GM12865 (cell line): ENCODE data around the gene RASSF4.
A peak's percentile ranks its signal among the peaks of the same experiment; 100 is the strongest.

Experiments
- DNase-seq: peaks from one replicate; pipeline ENCODE4 v3.0.0; 2010; ENCODE audit warnings: low read depth
- H3K4me3 ChIP-seq: 2 replicates; pipeline ENCODE4 v1.5.1; 2011; ENCODE audit warnings: mild to moderate bottlenecking, low read depth, low read length, control low read depth
- TF ChIP-seq, protein P1 (sequence below): IDR thresholded peaks from 2 replicates; pipeline ENCODE4 v1.5.1; 2011; ENCODE audit warnings: low read length, control low read depth, low read depth, inconsistent platforms; ENCODE audit not compliant: insufficient read depth; ENCODE audit errors: missing control alignments

The RASSF4 gene

GRCh38 chr10:44972874-44973306 is 13.3 kb downstream of the RASSF4 start:
- no peak overlapping the region for H3K4me3 ChIP-seq

GRCh38 chr10:44973323-44974081 is 13.9 kb downstream of the RASSF4 start:
- peak; percentile 77 for DNase-seq
- peak overlapping the region; percentile 60 for H3K4me3 ChIP-seq
- TF ChIP-seq, protein P1, sequence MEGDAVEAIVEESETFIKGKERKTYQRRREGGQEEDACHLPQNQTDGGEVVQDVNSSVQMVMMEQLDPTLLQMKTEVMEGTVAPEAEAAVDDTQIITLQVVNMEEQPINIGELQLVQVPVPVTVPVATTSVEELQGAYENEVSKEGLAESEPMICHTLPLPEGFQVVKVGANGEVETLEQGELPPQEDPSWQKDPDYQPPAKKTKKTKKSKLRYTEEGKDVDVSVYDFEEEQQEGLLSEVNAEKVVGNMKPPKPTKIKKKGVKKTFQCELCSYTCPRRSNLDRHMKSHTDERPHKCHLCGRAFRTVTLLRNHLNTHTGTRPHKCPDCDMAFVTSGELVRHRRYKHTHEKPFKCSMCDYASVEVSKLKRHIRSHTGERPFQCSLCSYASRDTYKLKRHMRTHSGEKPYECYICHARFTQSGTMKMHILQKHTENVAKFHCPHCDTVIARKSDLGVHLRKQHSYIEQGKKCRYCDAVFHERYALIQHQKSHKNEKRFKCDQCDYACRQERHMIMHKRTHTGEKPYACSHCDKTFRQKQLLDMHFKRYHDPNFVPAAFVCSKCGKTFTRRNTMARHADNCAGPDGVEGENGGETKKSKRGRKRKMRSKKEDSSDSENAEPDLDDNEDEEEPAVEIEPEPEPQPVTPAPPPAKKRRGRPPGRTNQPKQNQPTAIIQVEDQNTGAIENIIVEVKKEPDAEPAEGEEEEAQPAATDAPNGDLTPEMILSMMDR = no peak

More at GRCh38 chr10:44972874-44973306, 13.3 kb downstream of the RASSF4 start:
- TF ChIP-seq, protein P1 = no peak
- no peak for DNase-seq

DNA sequence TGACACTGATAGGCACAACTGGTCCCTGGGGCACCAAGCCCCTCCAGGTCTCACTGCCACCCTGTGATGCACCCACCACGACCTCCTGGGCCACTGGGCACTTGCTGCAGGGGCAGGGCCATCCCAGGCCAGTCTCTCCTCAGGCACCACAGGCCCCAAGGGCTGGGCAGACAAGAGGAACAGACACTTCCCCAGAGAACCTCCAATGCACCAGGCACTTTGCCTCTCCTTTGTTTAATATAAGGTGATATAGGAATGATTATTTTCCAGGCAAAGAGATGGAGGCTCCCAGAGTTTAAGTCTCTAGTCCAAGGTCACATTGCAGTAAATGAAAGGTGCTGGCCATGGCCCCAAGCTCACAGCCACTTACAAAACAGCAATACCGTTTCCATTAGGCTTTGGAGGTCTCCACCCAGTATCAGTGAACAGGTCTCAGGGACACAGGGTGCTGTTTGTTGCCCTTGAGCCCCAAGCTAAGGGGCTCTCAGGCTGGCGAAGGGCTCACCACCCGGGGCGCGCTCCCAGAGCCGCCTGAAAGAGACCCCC is 14.6 kb downstream of the RASSF4 start:
- peak overlapping the region; percentile 60 for H3K4me3 ChIP-seq
- TF ChIP-seq, protein P1 = no peak
- peak; percentile 38 for DNase-seq

DNA sequence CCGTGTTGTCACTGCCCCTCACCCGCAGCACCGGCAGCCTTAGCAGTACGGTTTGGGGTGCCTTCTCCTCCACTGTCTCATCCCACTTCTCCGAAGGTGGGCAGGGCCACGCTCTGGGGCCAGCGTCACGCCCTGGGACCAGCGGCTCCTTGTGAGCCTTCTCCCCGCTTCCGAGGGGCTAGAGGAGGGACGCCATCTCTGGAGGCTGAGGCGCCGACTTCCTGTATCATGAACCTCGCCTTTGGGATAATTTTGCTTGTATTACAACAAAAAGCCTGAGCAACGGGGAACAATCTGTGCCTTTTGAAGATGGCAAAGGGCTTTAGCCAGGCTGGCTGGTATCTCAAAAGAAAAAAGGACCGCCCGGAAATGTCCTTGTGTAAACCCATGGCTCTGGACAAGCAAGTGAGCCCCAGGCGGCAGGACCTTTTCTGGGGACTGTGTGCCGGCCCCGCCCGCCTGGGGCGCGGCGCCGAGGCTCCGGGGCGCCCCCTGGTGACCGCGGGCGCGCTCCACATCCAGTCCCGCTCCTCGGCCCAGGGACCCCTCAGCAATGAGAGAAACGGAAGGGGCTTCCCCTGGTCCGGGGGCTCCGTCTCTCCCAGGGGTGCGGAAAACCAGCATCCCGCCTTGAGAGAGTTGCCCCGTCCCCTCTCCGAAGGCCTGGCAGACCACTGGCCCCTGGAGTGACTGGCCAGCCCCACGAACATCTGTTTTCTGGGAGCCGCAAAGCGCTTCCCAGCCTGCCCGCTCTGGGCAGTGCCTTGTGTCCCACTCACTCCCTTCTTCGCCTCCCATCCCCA is 15.2 kb downstream of the RASSF4 start:
- TF ChIP-seq, protein P1 = peak; percentile 87
- peak overlapping the region; percentile 60 for H3K4me3 ChIP-seq
- peak; percentile 82 for DNase-seq

DNA sequence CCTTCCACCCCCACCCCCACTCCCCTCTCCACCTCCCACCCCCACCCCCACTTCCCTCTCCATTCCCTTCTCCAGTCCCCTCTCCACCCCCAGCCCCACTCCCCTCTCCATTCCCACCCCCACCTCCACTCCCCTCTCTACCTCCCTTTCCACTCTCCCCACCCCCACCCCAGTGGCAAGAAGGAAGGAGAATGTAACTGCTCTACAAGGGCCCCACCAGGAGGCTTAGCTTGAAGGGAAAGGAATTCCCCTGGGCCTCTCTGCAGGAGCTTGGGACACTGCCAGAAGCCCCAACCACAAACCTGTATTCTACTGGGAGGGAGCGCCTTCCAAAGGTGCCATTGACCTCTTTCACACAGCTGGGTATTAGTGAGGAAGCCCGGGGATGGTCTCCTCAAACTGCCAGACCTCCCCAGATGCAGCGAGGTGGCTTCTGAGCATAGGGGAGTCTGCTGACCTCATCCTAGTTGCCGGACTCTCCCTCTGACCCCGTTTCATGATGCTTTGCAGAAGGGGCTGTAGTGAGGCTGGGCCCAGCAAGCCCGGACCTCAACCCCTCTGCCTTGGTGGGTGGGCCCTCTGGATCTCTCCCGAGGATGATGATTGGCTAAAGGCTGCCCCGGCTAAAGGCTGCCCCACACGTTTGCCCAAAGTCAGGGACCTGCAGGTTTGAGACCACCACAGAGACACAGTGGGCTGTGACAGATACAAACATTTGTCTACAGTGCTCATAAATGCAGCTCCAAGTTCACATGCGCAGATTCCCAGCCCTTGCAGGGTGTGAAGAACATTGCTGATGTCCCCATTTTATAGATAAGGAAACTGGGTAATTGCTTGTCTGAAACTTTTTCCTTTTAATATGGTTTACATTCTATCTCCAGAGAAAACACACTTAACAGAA is 16.1 kb downstream of the RASSF4 start:
- TF ChIP-seq, protein P1 = no peak
- peak; percentile 70 for DNase-seq
- H3K4me3 ChIP-seq = no peak overlapping the region
